Hematopoietic multipotent progenitor cell (in vitro differentiated cells): ENCODE data around the gene KLHDC3. TPM values are rescaled to one million over a fixed set of nuclear protein-coding genes. Genes with fewer than 3 reads are reported as not detected.
A peak's percentile ranks its signal among the peaks of the same experiment; 100 is the strongest.

Experiments
- DNase-seq, 3 donors: peaks; one replicate each; pipeline ENCODE4 v3.0.0-alpha.2; 2011 to 2015; ENCODE audit warnings: low read depth in 2 of 3, low spot score in 2 of 3
- total RNA-seq: library from RNA; depleted of rRNA; stranded (reverse); fragments of >200 nt; gene quantifications from one replicate; pipeline ENCODE4 v1.2.3, GENCODE V29; 2012

Gene KLHDC3
- total RNA-seq, 1 donor: 173 TPM

DNA sequence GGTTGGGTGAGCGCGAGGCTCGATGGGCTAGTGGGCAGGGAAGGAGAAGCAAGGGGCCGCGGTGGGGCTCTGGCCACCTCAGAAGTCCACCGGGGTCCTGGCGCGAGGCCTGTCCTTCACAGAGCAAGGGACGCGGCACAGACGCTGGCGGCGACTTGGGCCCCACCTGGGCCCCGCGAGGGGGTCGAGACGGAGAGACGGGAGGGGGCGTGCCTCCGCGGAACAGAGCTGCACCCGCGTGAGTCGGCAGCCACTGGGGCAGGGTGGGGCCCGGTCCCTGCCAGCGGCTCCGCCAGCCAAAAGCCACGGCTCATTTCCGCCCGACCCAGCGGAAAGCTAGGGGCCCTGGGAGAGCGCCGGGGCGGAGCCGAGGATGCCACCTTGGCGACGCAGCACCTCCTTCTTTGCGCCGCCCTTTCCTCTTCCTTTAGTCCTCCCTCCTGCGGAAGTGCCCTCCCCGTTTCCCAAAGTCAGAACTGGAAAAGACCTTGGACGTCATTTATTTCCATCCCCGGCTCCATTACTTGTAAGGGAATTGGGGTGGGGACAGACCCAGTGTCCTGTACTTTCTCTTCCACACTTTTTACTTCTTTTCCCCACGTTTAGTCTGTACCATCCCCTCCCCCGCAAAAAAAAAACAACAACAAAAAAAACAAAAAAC lies 39.6 kb downstream of the KLHDC3 start, which contains the start of gene CUL7:
CUL7 (minus strand) TSS at position 307 of the 661 bp plus-strand sequence. CDS start 1,063 bp downstream, outside the sequence.
- peak; percentile 74 to 94 (median 90) for DNase-seq

DNA sequence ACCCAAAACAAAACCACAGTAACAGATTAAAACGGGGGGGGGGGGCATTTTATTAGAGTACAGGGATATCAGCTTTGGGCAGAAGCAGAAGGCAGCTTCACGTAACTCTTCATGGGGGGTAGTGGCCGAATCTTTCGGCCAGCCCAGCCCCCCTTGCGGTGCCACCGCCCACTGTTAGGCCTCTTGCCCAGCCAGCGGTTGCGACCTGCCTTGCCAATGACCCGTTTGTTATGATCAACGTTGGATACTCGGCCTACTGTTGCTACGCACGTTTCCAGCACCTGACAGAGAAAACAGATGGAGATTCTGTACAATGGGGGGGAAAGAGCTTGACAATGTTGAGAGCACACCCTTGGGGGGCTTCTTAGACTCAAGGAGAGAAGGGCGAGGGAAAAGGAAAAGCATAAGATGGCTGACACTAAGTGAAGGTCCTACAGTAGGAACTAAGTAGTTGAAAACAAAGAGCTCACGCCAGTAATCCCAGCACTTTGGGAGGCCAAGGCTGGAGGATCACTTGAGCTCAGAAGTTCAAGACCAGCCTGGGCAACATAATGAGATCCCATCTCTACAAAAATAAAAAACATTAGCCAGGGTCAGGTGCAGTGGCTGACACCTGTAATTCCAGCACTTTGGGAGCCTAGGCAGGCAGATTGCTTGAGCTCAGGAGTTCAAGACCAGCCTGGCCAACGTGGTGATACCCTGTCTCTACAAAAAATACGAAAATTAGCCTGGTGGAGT lies 40.3 kb downstream of the KLHDC3 start:
- DNase-seq: no peak

DNA sequence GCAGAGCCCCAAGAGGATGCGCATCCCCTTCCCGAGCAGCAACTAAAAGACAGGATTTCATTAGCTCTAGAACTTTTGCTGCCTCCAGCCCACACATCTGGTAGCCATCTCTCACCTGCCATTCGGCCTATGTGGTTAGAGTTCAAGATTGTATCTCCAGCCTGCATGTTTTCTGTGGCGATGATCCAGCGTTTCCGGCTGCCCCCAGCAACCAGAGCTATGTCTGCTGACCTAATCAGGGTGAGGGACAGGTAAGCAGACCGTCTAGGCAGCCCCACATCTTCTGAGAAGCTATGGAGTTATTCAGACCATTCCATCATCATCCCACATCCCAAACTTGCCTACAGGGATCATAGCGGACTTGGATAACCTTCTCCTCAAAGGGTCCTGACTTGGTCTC lies 41.9 kb downstream of the KLHDC3 start:
- no peak for DNase-seq

DNA sequence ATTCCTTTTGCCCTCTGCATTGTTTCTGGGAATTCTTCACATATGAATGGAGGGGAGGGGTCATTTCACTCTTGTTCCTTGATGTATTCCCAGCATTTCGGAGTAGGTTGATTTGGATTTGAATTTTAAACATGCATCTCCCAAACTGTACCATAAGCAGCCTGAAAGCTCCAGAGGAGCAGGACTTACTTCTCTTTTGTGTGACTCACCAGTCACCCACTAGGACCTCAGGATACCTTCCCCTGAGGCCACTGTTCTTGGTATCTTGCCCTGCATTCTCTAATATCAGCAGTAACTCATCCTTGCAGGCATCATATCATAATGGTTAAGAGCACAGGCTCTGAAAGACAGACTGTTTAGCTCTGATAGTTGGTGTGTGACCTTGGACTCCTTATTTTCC lies 44.5 kb downstream of the KLHDC3 start:
- DNase-seq: no peak

DNA sequence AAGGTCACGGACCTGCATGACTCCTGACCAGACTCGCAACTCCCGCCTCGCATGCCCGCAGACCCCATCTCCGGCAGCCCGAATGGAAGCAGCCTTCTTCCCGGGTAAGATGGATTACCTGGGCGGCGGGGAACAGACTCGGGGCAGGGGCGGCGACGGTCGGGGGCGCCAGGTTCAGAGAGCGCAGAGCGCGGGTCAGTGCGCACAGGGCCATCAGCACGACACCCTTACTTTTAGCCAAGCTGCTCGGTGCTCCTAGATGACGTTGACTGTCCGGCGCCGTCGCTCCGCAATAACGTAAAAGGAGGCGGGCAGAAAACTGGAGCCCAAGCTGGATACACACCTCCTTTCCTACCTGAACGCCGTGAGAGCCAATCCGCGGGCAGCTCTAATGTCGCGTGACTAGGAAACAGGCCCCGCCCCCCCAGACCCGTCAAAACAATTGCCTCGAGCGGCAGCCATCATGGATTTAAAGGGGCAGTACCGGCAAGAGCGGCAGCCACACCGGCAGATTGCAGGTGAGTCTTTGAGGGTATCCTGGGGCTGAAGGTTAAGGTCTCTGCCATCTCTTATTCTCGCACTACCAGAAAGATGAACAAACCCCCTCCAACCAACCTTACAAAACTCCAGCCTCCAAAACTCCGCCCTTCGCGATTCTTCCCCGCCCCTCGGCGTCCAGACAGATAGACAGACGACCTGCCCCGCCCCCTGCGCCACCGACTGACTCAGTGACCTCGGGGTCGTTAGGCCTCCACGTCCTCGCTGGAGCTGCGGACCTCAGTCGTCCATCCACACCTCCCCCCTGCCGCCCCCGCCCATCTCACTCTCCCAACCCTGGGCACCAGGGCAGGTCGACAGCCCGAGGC lies 45.4 kb downstream of the KLHDC3 start, which contains the start of the genes KLC4 and MRPL2:
KLC4 (plus strand) TSS at position 464 of the 866 bp plus-strand sequence. CDS start 1,705 bp downstream, outside the sequence.
MRPL2 (minus strand) TSS at position 267 of the 866 bp plus-strand sequence; CDS start at position 214, 53 bp downstream.
- DNase-seq: peak; percentile 86 to 99 (median 99)

DNA sequence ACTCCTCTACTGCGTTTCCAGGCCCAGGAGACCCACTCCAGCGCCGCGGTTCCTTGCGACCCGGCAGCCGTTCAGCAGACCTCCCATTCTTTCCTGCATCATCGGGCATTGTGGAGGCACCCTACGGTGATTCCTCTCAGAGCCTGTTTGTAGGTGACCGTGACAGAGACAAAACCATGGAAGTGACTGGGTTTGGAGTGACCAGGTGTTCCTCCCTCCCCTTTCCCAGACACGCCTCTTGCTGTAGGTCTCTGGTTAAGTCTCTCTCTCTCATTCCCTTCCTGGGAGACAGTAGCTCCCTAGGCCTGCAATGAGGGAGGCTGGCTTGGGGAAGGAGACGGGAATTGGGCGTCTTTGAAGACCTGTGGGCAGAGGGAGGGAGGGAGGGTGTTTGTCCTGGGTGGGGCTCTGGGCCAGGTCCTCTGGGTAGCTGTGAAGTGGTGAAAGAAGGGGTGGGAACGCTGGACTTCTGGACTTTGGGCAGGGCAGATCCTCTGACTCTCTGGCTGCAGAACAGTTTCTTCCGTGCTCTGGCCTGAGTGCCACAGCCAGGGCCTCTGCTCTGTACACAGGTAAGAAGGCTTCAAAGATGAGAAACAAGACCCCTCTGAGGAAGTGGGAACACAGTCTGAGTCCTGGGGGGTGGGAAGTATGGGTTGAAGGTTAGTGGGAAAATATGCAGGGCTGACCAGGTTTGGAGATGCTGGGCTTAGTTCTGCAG lies 46.1 kb downstream of the KLHDC3 start:
- DNase-seq: no peak

DNA sequence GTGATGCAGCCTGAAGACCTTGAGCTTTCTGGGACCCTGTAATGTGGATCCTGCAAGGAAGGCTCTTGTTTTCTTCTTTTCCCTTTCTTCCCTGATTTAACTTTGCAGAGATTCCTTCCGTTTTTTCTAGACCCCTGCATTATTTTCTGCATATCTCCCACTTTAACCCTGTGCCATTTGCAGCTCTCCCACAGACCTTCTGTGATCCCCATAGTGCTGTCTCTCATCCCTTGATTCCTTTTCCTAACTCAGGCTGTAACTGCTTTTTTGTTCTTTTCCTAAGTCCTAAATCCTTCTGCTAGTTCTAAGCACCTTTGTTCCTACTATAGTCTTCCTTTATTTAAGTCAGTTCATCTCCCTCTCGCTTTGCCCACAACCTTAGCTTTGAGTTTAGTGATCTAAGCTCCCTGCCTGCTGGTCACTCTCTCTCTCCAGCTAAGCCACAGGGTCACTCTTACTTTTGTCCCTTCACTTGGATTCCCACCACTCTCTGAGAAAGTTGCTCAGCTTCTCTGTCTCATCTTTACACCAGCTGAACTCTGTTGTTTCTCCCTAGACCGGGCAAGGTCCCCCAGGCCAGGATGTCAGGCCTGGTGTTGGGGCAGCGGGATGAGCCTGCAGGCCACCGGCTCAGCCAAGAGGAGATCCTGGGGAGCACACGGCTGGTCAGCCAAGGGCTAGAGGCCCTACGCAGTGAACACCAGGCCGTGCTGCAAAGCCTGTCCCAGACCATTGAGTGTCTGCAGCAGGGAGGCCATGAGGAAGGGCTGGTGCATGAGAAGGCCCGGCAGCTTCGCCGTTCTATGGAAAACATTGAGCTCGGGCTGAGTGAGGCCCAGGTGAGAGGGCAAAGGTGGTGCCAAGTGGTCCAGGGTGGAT lies 46.9 kb downstream of the KLHDC3 start:
- no peak for DNase-seq

DNA sequence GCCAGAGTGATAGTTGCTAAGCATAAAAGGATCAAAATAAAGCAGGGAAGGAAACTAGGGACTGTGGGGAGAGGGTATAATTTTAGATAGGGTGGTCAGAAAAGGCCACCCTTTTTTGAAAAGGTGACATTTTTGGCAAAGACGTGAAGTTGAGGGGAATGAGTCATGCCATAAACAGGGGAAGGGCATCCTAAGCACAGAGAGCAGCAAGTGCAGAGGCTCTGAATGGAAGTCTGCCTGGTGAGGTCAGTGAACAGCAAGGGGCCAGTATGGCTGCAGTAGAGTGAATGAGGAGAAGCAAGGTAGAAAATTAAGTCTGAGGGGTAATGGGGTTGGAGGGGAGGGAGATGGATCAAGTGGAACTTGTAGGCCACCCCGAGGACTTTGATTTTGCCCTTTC lies 47.8 kb downstream of the KLHDC3 start:
- DNase-seq: no peak

DNA sequence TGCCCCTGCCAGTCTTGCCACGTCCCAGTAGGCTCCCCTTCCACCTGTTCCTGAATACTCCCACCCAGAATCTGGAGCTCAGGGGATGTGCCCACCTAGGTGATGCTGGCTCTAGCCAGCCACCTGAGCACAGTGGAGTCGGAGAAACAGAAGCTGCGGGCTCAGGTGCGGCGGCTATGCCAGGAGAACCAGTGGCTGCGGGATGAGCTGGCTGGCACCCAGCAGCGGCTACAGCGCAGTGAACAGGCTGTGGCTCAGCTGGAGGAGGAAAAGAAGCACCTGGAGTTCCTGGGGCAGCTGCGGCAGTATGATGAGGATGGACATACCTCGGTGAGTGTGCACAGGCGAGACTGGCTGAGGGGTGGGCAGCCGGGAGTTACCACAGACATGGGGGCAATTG lies 48.8 kb downstream of the KLHDC3 start:
- DNase-seq: no peak

DNA sequence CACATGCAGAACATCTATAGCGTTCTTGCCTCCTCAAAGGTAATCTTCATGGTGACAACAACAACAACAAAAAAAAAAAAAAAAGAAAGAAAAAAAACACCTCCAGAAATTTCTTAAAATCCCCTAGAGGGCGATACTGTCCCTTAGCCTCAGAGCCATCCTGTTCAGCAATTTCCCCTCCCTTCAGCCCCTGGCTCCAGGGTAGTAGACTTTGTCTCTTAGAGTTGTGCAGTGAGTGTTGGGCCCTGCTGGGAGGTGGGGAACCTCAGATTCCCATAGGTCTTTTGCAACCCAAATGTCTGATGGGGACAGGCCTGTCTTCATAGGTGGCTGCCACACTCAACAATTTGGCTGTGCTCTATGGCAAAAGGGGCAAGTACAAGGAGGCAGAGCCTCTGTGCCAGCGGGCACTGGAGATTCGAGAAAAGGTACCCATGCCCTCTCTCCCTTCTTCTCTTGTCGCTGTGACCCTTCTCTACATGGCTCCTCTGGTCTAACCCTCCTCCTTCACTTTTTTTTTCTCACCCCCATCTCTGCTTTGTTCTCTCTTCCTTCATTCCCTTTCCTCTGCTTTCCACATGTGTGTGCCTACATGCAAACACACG lies 56.1 kb downstream of the KLHDC3 start:
- DNase-seq: peak in 2 of 3 donors; percentile 56 to 76

Other genes with a start within 250 kb of the KLHDC3 start
- 18.0 TPM for gene BICRAL, start 232.2 kb upstream of the KLHDC3 start, total RNA-seq
- gene RPL7L1, start 134.6 kb upstream of the KLHDC3 start, total RNA-seq: 56.0 TPM
- under 0.01 TPM for gene PTCRA, start 98.2 kb upstream of the KLHDC3 start, total RNA-seq
- gene CNPY3, start 84.8 kb upstream of the KLHDC3 start, total RNA-seq: 44.2 TPM
- gene GNMT, start 53.5 kb upstream of the KLHDC3 start, total RNA-seq: 1.1 TPM
- 32.6 TPM for gene PEX6, start 35.1 kb upstream of the KLHDC3 start, total RNA-seq
- gene PPP2R5D, start 29.7 kb upstream of the KLHDC3 start, total RNA-seq: 42.0 TPM
- gene MEA1, start 303 bp upstream of the KLHDC3 start, total RNA-seq: 31.0 TPM
- 22.6 TPM for gene RRP36, start 7.4 kb downstream of the KLHDC3 start, total RNA-seq
- gene CUL7, start 39.6 kb downstream of the KLHDC3 start, total RNA-seq: 26.4 TPM
- 24.5 TPM for gene MRPL2, start 45.2 kb downstream of the KLHDC3 start, total RNA-seq
- 33.7 TPM for gene KLC4, start 45.4 kb downstream of the KLHDC3 start, total RNA-seq
- gene PTK7, start 62.1 kb downstream of the KLHDC3 start, total RNA-seq: 63.8 TPM
- gene SRF, start 157.0 kb downstream of the KLHDC3 start, total RNA-seq: 35.0 TPM
- gene CUL9, start 167.9 kb downstream of the KLHDC3 start, total RNA-seq: 47.7 TPM
- gene DNPH1, start 215.2 kb downstream of the KLHDC3 start, total RNA-seq: 92.9 TPM
- gene TTBK1, start 229.2 kb downstream of the KLHDC3 start, total RNA-seq: under 0.01 TPM